AG04449 (cell line): ENCODE results near the gene SPATA25.
A peak's percentile ranks its signal among the peaks of the same experiment; 100 is the strongest.
"Not testable (repeated sequence)": the region's sequence is repeated elsewhere in the genome, so short reads cannot be mapped to it uniquely, and the experiment has no call there.

Experiments
- CTCF ChIA-PET: fragments of 350-600 bp; formaldehyde crosslinking; extraction: SDS; loops from one replicate; lab custom pipeline; 2021; ENCODE audit warnings: antibody characterized with exemption; lab: Yijun Ruan, JAX
- POLR2A ChIA-PET: fragments of 400-600, 350-600 bp; formaldehyde crosslinking; extraction: SDS; loops from one replicate; lab custom pipeline; 2020; ENCODE audit warnings: antibody characterized with exemption, inconsistent platforms; lab: Yijun Ruan, JAX
- DNase-seq: peaks from one replicate; pipeline ENCODE4 v3.0.0-alpha.2; 2010; ENCODE audit warnings: low read depth, low spot score
- H3K4me3 ChIP-seq: 2 replicates; pipeline ENCODE4 v1.5.1; 2011; ENCODE audit warnings: low read depth, mild to moderate bottlenecking, control low read depth, low read length
- TF ChIP-seq, protein P1 (sequence below): IDR thresholded peaks from one replicate; pipeline ENCODE4 v1.5.1; 2011; ENCODE audit warnings: mild to moderate bottlenecking, moderate library complexity, low read length, control low read depth, inconsistent platforms; ENCODE audit not compliant: insufficient read depth; ENCODE audit errors: missing control alignments

SPATA25 gene

DNA sequence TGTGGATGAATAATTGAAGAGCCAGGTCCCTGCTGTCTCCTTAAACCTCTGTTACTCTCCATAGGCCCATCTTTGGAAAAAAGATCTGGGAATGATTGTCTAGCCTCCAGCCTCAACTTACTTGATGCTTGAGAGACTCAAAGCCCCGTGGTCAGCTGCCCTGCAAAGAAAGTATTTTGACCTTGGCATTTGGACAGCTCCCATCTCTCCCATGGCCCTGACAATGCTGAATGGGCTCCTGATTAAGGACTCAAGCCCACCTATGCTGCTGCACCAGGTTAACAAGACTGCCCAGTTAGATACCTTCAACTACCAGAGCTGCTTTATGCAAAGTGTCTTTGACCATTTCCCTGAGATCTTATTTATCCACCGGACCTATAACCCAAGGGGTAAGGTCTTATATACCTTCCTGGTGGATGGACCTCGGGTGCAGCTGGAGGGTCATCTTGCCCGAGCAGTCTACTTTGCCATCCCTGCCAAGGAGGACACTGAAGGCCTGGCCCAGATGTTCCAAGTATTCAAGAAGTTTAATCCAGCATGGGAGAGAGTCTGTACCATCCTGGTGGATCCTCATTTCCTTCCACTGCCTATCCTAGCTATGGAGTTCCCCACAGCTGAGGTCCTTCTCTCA, 4.8 kb downstream of the SPATA25 start:
- no peak overlapping the region for H3K4me3 ChIP-seq
- POLR2A ChIA-PET = interaction anchor here (1.2 kb wide), 1 partner anchor 25 kb away, joined by 3 read pairs; no protein-coding TSS in a partner anchor
- TF ChIP-seq, protein P1, sequence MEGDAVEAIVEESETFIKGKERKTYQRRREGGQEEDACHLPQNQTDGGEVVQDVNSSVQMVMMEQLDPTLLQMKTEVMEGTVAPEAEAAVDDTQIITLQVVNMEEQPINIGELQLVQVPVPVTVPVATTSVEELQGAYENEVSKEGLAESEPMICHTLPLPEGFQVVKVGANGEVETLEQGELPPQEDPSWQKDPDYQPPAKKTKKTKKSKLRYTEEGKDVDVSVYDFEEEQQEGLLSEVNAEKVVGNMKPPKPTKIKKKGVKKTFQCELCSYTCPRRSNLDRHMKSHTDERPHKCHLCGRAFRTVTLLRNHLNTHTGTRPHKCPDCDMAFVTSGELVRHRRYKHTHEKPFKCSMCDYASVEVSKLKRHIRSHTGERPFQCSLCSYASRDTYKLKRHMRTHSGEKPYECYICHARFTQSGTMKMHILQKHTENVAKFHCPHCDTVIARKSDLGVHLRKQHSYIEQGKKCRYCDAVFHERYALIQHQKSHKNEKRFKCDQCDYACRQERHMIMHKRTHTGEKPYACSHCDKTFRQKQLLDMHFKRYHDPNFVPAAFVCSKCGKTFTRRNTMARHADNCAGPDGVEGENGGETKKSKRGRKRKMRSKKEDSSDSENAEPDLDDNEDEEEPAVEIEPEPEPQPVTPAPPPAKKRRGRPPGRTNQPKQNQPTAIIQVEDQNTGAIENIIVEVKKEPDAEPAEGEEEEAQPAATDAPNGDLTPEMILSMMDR = no peak

DNA sequence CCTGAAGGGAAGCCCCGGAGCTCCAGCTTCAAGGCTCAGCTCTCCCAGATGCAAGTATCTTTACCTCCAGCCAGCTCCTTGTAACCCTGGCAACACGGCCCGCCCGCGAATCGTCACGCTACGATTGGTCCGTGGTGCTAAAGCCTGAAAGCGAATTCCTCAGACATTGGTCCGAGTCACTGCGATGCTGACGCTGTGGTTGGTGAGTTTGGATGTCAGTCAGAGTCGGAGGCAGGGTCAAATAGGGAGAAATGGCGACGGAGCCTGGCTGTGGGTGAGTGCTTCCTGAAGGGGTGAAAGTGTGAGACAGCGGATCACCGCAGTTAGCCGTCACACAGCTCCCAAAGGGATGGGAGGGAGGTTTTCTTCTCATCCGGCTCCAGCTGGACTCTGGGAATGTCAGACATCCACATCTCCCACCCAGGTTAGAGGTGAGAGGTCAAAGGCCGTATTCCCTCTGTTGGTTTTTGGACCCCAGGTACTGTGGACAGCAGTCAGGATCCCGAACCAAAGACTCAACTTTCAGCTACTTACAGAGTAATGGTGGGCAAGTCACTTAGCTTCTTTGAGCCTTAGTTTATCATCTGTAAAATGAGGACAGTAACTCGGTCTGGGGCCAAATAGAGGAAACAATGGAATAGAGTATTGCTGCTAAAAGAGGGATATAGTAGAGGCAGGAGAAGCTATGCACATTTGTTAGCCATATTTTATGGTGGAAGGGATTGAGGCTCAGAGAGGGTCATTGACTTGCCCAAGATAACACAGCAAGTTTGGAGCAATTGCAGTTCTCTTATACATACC, 6.2 kb downstream of the SPATA25 start, which contains the start of gene ZSWIM1:
TSS of gene ZSWIM1 (plus strand) at position 240 of the 801 bp plus-strand sequence. CDS start 1,366 bp downstream, outside the sequence.
- ChIA-PET CTCF (interaction anchor here (0.9 to 3.4 kb wide), 5 partner anchors 10 to 89 kb away, joined by 3 to 50 read pairs (median 6); partner anchors contain the start of genes CTSA and NEURL2), POLR2A (interaction anchor here (0.6 to 1.7 kb wide), 14 partner anchors 9 to 461 kb away, joined by 3 to 21 read pairs (median 3); partner anchors contain the start of genes ACOT8, CTSA, NEURL2 and PCIF1)
- peak; percentile 94 for DNase-seq
- TF ChIP-seq, protein P1 = no peak
- H3K4me3 ChIP-seq = peak within 1 kb of the TSS; percentile 82

More for the DNA sequence above, 4.8 kb downstream of the SPATA25 start:
- CTCF ChIA-PET = interaction anchor here (0.9 to 3.4 kb wide), 4 partner anchors 8 to 87 kb away, joined by 3 to 50 read pairs (median 10); partner anchors contain the start of genes CTSA and NEURL2
- DNase-seq = no peak

DNA sequence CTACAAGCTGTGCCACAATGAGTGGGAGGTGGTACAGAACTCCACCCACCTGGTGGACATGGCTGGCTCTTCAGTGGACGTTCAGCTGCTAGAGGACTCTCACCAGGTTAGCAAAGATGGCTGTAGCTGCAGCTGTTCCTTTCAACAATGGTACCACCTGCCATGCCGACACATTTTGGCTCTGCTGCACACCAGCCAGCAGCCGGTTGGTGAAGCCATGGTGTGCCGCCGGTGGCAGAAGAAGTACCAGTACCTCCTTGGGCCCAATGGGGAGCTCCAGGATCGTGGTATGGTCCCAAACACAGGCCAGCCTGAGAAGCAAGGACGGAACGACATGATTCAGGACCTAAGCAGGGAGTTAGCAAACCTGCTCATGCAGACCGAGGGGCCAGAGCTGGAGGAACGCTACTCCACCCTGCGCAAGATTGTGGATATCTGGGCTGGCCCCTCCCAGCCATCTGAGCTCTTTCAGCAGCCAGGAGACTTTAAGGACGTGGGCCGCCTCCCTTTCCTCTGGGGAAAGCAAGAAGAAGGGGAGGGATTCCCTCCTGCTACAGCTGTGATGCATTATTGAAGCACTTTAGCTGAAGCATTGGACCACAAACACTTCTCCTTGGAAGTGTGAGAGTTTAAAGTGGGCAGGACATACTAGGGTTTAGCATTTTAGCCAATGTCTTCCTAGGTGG, 9.2 kb downstream of the SPATA25 start:
- DNase-seq = no peak
- ChIA-PET POLR2A (no interaction called here), CTCF (interaction anchor here (1.2 kb wide), 1 partner anchor 12 kb away, joined by 4 read pairs; no protein-coding TSS in a partner anchor)
- H3K4me3 ChIP-seq = no peak overlapping the region
- TF ChIP-seq, protein P1 = no peak

DNA sequence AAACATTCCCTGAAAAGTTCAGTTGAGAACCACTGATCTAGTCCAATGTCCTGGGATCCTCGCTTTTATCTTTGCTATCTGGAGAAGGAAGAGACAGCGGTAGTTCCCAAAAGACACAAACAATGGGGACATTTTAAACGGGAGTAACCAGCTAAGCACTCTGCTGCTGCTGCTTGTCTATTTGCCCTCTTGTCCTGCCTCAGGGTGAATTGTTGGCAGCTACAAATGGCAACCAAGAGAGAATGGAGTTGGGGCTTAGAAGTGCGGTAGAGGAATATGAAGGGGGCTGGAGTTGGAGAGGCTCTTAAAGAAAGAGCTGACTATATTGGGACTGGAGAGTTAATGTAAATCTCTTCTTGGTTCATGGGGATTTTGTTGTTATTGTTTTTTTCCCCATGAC, 12.8 kb downstream of the SPATA25 start:
- ChIA-PET POLR2A (no interaction called here), CTCF (interaction anchor here (0.8 kb wide), 1 partner anchor 15 kb away, joined by 3 read pairs; no protein-coding TSS in a partner anchor)
- TF ChIP-seq, protein P1 = no peak
- DNase-seq = no peak
- no peak overlapping the region for H3K4me3 ChIP-seq

DNA sequence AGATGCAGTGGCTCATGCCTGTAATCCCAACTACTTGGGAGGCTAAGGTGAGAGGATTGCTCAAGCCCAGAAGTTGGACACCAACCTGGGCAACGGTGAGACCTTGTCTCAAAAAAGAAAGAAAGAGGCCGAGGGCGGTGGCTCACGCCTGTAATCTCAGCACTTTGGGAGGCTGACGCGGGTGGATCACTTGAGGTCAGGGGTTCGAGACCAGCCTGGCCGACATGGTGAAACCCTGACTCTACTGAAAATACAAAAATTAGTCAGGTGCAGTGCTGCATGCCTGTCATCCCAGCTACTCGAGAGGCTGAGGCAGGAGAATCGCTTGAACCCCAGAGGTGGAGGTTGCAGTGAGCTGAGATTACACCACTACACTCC, 13.3 kb downstream of the SPATA25 start:
- POLR2A ChIA-PET, H3K4me3 ChIP-seq, DNase-seq: not testable (repeated sequence)
- CTCF ChIA-PET = interaction anchor here (0.8 kb wide), 1 partner anchor 15 kb away, joined by 3 read pairs; no protein-coding TSS in a partner anchor

DNA sequence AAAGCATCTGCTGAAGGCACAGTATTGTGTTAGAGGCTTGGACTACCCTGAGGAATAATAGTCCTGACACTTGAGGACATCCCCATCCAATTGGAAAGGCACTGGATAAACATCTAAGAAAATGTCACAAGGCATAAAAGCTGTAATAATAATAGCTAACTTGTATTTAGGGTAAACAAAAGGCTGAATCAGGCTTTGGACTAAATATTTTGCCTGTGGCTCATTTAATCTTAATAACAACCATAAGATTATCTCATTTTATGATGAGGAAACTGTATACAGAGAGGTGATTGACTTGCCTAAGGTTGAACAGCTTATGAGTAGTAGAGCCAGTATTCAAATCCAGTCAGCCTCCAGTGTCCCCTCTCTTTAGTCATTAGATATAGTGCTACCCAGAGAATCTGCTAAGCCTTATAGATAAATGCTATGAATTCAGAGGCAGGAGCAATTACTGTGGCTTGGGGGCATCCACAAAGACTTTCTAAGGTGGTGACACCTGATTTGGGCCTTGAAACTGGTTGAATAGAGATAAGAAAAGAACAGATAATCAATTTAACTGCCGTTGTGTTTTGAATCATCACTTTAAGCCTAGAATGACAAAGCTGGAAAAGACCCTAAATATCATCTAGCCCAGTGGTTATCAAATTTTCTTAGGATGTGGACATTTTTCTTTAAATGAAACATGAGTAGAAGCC, 13.9 kb downstream of the SPATA25 start:
- TF ChIP-seq, protein P1 = no peak
- POLR2A ChIA-PET = no interaction called here
- no peak overlapping the region for H3K4me3 ChIP-seq
- CTCF ChIA-PET = no interaction called here
- no peak for DNase-seq
